ENCODE data around the gene PRR23A.
A peak's percentile ranks its signal among the peaks of the same experiment; 100 is the strongest.

Gene PRR23A

DNA sequence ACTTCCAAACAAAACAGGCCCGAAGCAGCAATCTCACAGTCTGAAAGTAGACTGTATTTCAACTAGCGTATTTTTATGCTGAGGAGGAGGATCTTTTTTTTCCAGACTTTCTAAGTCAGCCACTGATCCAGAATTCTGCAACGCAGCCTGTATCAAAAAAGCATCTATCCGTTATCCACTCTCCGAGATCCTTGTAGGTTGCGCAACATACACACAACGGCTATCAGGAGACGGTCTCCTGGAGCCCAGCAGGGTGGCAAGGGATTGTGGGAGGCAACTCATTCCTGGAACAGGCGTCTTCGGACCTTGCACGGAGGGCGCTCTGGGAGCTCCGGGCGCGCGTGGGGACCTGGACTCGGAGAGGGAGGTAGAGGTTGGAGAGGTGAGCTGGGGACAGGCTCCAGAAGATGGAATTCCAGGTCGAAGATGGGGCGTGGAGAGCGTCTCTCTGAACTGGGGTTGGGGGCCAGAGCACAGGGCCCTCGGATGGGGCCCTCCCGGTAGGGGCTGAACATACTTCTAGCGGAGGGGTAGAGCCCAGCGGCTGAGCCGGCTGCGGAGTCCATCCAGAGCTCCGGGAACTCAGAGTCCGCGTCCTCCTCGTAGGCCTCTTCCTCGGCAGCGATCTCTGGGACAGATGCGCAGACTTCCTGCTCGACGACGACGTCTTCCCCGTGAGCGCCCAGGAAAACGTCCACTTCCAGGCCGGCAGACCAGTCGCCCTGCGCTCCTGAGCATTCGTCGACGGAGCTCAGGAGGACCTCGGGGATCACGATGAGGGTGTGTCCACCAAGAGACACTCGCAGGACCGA lies 37.7 kb upstream of the PRR23A start:
- TF ChIP-seq, protein P1, sequence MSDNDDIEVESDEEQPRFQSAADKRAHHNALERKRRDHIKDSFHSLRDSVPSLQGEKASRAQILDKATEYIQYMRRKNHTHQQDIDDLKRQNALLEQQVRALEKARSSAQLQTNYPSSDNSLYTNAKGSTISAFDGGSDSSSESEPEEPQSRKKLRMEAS (IDR thresholded peaks at IDR 0.05), result no peak
- TF ChIP-seq CEBPB (IDR thresholded peaks at IDR 0.05), result peak; percentile 64

DNA sequence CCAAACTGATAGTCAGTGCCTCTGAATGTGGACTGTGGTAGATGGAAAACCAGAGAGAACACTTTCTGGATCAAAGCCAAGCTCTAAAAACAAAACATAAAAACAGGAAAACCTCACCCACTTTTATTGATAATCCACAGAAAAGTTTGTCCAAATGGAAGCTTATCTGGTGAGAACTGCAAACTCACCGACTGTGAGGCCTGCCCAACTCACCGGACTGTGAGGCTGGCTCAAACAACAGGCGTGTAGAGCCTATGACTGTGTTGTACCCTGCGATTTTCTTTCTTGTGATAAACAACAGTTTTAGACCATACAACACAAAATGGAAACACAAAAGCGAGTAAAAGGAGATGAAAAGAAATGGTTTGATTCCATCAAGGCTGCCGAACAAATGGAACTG lies 31.4 kb upstream of the PRR23A start:
- TF ChIP-seq ZBTB7A (IDR thresholded peaks at IDR 0.05; ENCODE audit: low read depth) (no peak), CREB1 (IDR thresholded peaks at IDR 0.05; ENCODE audit: low read depth) (no peak), RAD21 (IDR thresholded peaks at IDR 0.05; ENCODE audit: low read depth) (no peak), FOXM1 (IDR thresholded peaks at IDR 0.05; ENCODE audit: borderline replicate concordance, low read depth) (no peak)
- TF ChIP-seq, protein P1 (IDR thresholded peaks at IDR 0.05), result no peak
- TF ChIP-seq, protein P2, sequence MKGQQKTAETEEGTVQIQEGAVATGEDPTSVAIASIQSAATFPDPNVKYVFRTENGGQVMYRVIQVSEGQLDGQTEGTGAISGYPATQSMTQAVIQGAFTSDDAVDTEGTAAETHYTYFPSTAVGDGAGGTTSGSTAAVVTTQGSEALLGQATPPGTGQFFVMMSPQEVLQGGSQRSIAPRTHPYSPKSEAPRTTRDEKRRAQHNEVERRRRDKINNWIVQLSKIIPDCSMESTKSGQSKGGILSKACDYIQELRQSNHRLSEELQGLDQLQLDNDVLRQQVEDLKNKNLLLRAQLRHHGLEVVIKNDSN (IDR thresholded peaks at IDR 0.05), result no peak

GRCh38 chr3:139032326-139033002 lies 26.4 kb upstream of the PRR23A start:
- TF ChIP-seq EP300 (IDR thresholded peaks at IDR 0.05; ENCODE audit: borderline replicate concordance) (no peak), CEBPB (IDR thresholded peaks at IDR 0.05) (no peak), CREB1 (IDR thresholded peaks at IDR 0.05; ENCODE audit: low read depth) (no peak), FOXM1 (IDR thresholded peaks at IDR 0.05; ENCODE audit: borderline replicate concordance, low read depth) (no peak), TEAD4 (IDR thresholded peaks at IDR 0.05) (no peak), REST (IDR thresholded peaks at IDR 0.05; ENCODE audit: low read depth) (no peak), NFIC (IDR thresholded peaks at IDR 0.05) (no peak), TCF12 (IDR thresholded peaks at IDR 0.05; ENCODE audit: low read depth) (no peak), RAD21 (IDR thresholded peaks at IDR 0.05; ENCODE audit: low read depth) (no peak), TAF1 (IDR thresholded peaks at IDR 0.05; ENCODE audit: low read depth) (no peak), EGR1 (IDR thresholded peaks at IDR 0.05) (no peak), YY1 (IDR thresholded peaks at IDR 0.05; ENCODE audit: low read depth) (no peak), ZBTB7A (IDR thresholded peaks at IDR 0.05; ENCODE audit: low read depth) (no peak)
- TF ChIP-seq, protein P1 (IDR thresholded peaks at IDR 0.05), result no peak
- TF ChIP-seq, protein P2 (IDR thresholded peaks at IDR 0.05), result no peak

DNA sequence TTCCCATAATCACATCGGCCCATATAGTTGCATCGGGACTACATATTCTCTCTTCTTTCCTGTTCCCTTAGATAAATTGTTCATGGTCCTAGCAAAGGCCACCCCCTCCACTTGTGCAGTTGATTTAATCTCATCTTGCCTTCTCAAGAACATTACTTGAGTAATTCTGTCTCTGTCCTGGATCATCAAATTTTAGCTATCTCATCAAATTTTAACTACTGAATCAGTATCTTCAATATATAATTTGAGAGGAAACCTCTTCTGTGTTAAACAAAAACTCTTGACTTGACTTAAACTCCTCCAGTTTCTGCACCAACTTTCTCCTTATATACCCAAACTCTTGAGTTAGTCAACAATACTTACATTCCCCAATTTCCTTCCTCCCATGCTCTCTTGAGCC lies 18.9 kb upstream of the PRR23A start:
- no peak for TF ChIP-seq CEBPB (IDR thresholded peaks at IDR 0.05)
- TF ChIP-seq NFIC (IDR thresholded peaks at IDR 0.05), result no peak
- no peak for TF ChIP-seq FOXM1 (IDR thresholded peaks at IDR 0.05; ENCODE audit: borderline replicate concordance, low read depth)
- TF ChIP-seq TEAD4 (IDR thresholded peaks at IDR 0.05), result no peak
- TF ChIP-seq EGR1 (IDR thresholded peaks at IDR 0.05), result no peak
- TF ChIP-seq RAD21 (IDR thresholded peaks at IDR 0.05; ENCODE audit: low read depth), result no peak
- TF ChIP-seq, protein P1 (IDR thresholded peaks at IDR 0.05), result no peak
- TF ChIP-seq ZBTB7A (IDR thresholded peaks at IDR 0.05; ENCODE audit: low read depth), result no peak
- no peak for TF ChIP-seq TCF12 (IDR thresholded peaks at IDR 0.05; ENCODE audit: low read depth)
- TF ChIP-seq, protein P2 (IDR thresholded peaks at IDR 0.05), result no peak
- no peak for TF ChIP-seq CREB1 (IDR thresholded peaks at IDR 0.05; ENCODE audit: low read depth)
- no peak for TF ChIP-seq YY1 (IDR thresholded peaks at IDR 0.05; ENCODE audit: low read depth)

GRCh38 chr3:139020868-139021234 lies 14.8 kb upstream of the PRR23A start, which contains the start of gene PRR23B:
Gene PRR23B (minus strand): TSS chr3:139020926. CDS start chr3:139020661, 265 bp downstream.
- no peak for TF ChIP-seq TAF1 (IDR thresholded peaks at IDR 0.05; ENCODE audit: low read depth)

- no peak for TF ChIP-seq EGR1 (IDR thresholded peaks at IDR 0.05)
- no peak for TF ChIP-seq TEAD4 (IDR thresholded peaks at IDR 0.05)
- no peak for TF ChIP-seq CEBPB (IDR thresholded peaks at IDR 0.05)
- TF ChIP-seq, protein P2 (IDR thresholded peaks at IDR 0.05), result no peak
- no peak for TF ChIP-seq ZBTB7A (IDR thresholded peaks at IDR 0.05; ENCODE audit: low read depth)
- no peak for TF ChIP-seq YY1 (IDR thresholded peaks at IDR 0.05; ENCODE audit: low read depth)
- no peak for TF ChIP-seq CREB1 (IDR thresholded peaks at IDR 0.05; ENCODE audit: low read depth)
- no peak for TF ChIP-seq TAF1 (IDR thresholded peaks at IDR 0.05; ENCODE audit: low read depth)
- TF ChIP-seq EP300 (IDR thresholded peaks at IDR 0.05; ENCODE audit: borderline replicate concordance), result no peak
- TF ChIP-seq, protein P1 (IDR thresholded peaks at IDR 0.05), result no peak
- TF ChIP-seq RAD21 (IDR thresholded peaks at IDR 0.05; ENCODE audit: low read depth), result no peak
- no peak for TF ChIP-seq TCF12 (IDR thresholded peaks at IDR 0.05; ENCODE audit: low read depth)
- TF ChIP-seq NFIC (IDR thresholded peaks at IDR 0.05), result no peak
- TF ChIP-seq FOXM1 (IDR thresholded peaks at IDR 0.05; ENCODE audit: borderline replicate concordance, low read depth), result no peak
- TF ChIP-seq REST (IDR thresholded peaks at IDR 0.05; ENCODE audit: low read depth), result no peak
Observed at GRCh38 chr3:139020036-139020867, 14.2 kb upstream of the PRR23A start.
